ENCODE data around the gene LMO4. TPM values are rescaled to one million over a fixed set of nuclear protein-coding genes. Genes with fewer than 3 reads are reported as not detected.
A peak's percentile ranks its signal among the peaks of the same experiment; 100 is the strongest.

The LMO4 gene
- total RNA-seq, 2 experiments from 2014 or later = 35.1 to 36.8 TPM

GRCh38 chr1:87335175-87335884 lies 6.7 kb downstream of the LMO4 start:
- H3K36me3 Mint-ChIP-seq (ENCODE audit: low read depth) = peaks cover 52% of the 10 kb centered on the region
- TF ChIP-seq, protein P1, sequence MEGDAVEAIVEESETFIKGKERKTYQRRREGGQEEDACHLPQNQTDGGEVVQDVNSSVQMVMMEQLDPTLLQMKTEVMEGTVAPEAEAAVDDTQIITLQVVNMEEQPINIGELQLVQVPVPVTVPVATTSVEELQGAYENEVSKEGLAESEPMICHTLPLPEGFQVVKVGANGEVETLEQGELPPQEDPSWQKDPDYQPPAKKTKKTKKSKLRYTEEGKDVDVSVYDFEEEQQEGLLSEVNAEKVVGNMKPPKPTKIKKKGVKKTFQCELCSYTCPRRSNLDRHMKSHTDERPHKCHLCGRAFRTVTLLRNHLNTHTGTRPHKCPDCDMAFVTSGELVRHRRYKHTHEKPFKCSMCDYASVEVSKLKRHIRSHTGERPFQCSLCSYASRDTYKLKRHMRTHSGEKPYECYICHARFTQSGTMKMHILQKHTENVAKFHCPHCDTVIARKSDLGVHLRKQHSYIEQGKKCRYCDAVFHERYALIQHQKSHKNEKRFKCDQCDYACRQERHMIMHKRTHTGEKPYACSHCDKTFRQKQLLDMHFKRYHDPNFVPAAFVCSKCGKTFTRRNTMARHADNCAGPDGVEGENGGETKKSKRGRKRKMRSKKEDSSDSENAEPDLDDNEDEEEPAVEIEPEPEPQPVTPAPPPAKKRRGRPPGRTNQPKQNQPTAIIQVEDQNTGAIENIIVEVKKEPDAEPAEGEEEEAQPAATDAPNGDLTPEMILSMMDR (IDR thresholded peaks at IDR 0.05) = no peak
- H3K4me3 Mint-ChIP-seq = peak overlapping the region; percentile 87
- ATAC-seq = peak; percentile 61
- H3K27ac Mint-ChIP-seq = peak overlapping the region; percentile 94
- H3K9me3 Mint-ChIP-seq = no peaks in the 10 kb centered on the region
- intact Hi-C loops (cut with micrococcal nuclease) = no loop called here
- ChIA-PET POLR2A (interaction anchor here (0.7 to 1.4 kb wide), 4 partner anchors 9 to 431 kb away, joined by 3 to 4 read pairs (median 3); no protein-coding TSS in a partner anchor), CTCF (interaction anchor here (0.6 to 3.2 kb wide), 6 partner anchors 10 to 69 kb away, joined by 3 to 18 read pairs (median 6); no protein-coding TSS in a partner anchor)
- peaks cover 2% of the 10 kb centered on the region for H3K27me3 Mint-ChIP-seq
- H3K4me1 Mint-ChIP-seq (ENCODE audit: low read depth) = peaks cover 66% of the 10 kb centered on the region
- DNase-seq = peak; percentile 80

- TF ChIP-seq, protein P1 (IDR thresholded peaks at IDR 0.05) = no peak
- POLR2A ChIA-PET = interaction anchor here (1.4 kb wide), 1 partner anchor 9 kb away, joined by 3 read pairs; no protein-coding TSS in a partner anchor
- CTCF ChIA-PET = interaction anchor here (1.2 to 3.2 kb wide), 3 partner anchors 9 to 20 kb away, joined by 3 to 18 read pairs (median 8); no protein-coding TSS in a partner anchor
- H3K4me3 Mint-ChIP-seq = no peak overlapping the region
- intact Hi-C loops (cut with micrococcal nuclease) = no loop called here
- no peaks in the 10 kb centered on the region for H3K9me3 Mint-ChIP-seq
- ATAC-seq = no peak
- peaks cover 2% of the 10 kb centered on the region for H3K27me3 Mint-ChIP-seq
- peaks cover 55% of the 10 kb centered on the region for H3K36me3 Mint-ChIP-seq (ENCODE audit: low read depth)
- H3K27ac Mint-ChIP-seq = peak overlapping the region; percentile 1
- DNase-seq = no peak
- H3K4me1 Mint-ChIP-seq (ENCODE audit: low read depth) = peaks cover 61% of the 10 kb centered on the region
Observed at GRCh38 chr1:87336623-87337067, 8.0 kb downstream of the LMO4 start.

GRCh38 chr1:87337606-87338005 lies 8.9 kb downstream of the LMO4 start:
- ATAC-seq (no peak), DNase-seq (no peak)
- Mint-ChIP-seq H3K27me3 (no peaks in the 10 kb centered on the region), H3K9me3 (no peaks in the 10 kb centered on the region), H3K4me1 (ENCODE audit: low read depth) (peaks cover 53% of the 10 kb centered on the region), H3K36me3 (ENCODE audit: low read depth) (peaks cover 52% of the 10 kb centered on the region), H3K27ac (no peak overlapping the region), H3K4me3 (no peak overlapping the region)
- intact Hi-C loops (cut with micrococcal nuclease) = no loop called here
- POLR2A ChIA-PET = no interaction called here
- TF ChIP-seq, protein P1 (IDR thresholded peaks at IDR 0.05) = no peak
- CTCF ChIA-PET = no interaction called here

GRCh38 chr1:87338566-87338965 lies 9.9 kb downstream of the LMO4 start:
- TF ChIP-seq, protein P1 (IDR thresholded peaks at IDR 0.05) = no peak
- ChIA-PET CTCF (no interaction called here), POLR2A (no interaction called here)
- no peaks in the 10 kb centered on the region for H3K27me3 Mint-ChIP-seq
- no peak for ATAC-seq
- no peak overlapping the region for H3K4me3 Mint-ChIP-seq
- no peaks in the 10 kb centered on the region for H3K9me3 Mint-ChIP-seq
- H3K4me1 Mint-ChIP-seq (ENCODE audit: low read depth) = peaks cover 44% of the 10 kb centered on the region
- peaks cover 51% of the 10 kb centered on the region for H3K36me3 Mint-ChIP-seq (ENCODE audit: low read depth)
- no peak overlapping the region for H3K27ac Mint-ChIP-seq
- DNase-seq = no peak
- intact Hi-C loops (cut with micrococcal nuclease) = no loop called here

GRCh38 chr1:87344231-87344630 lies 15.6 kb downstream of the LMO4 start:
- TF ChIP-seq, protein P1 (IDR thresholded peaks at IDR 0.05) = no peak
- no peak overlapping the region for H3K4me3 Mint-ChIP-seq
- POLR2A ChIA-PET = no interaction called here
- CTCF ChIA-PET = interaction anchor here (0.7 kb wide), 1 partner anchor 16 kb away, joined by 3 read pairs; no protein-coding TSS in a partner anchor
- H3K9me3 Mint-ChIP-seq = no peaks in the 10 kb centered on the region
- H3K36me3 Mint-ChIP-seq (ENCODE audit: low read depth) = peaks cover 43% of the 10 kb centered on the region
- no peaks in the 10 kb centered on the region for H3K27me3 Mint-ChIP-seq
- ATAC-seq (no peak), DNase-seq (no peak)
- intact Hi-C loops (cut with micrococcal nuclease) = no loop called here
- H3K4me1 Mint-ChIP-seq (ENCODE audit: low read depth) = peaks cover 2% of the 10 kb centered on the region
- H3K27ac Mint-ChIP-seq = no peak overlapping the region

Data from activated CD8-positive, alpha-beta T cell treated with anti-CD3 and anti-CD28 coated beads for 36 hours (primary cell).